GM12878 (cell line): ENCODE data around the gene MAN1B1.

ENCODE experiments used
- EZH2 ChIP-seq: IDR thresholded peaks from 2 replicates; pipeline ENCODE4 v1.6.1; 2012; ENCODE audit warnings: low read depth, mild to moderate bottlenecking, control low read depth, inconsistent platforms, low read length, borderline replicate concordance; ENCODE audit not compliant: control insufficient read depth
- FOXK2 ChIP-seq: fragments of 450-650 bp; IDR thresholded peaks from 2 replicates; pipeline ENCODE4 v1.6.1; 2017; ENCODE audit warnings: mild to moderate bottlenecking, moderate library complexity
- MEF2B ChIP-seq: fragments of 450-650 bp; IDR thresholded peaks from 2 replicates; pipeline ENCODE4 v1.6.1; 2018; ENCODE audit warnings: mild to moderate bottlenecking, moderate library complexity; ENCODE audit not compliant: partially characterized antibody, poor library complexity, severe bottlenecking
- NBN ChIP-seq: fragments of 450-650 bp; IDR thresholded peaks from 2 replicates; pipeline ENCODE4 v1.6.1; 2016
- RAD21 ChIP-seq: IDR thresholded peaks from 2 replicates; pipeline ENCODE4 v1.6.1; 2011; ENCODE audit warnings: mild to moderate bottlenecking, low read depth, low read length, moderate library complexity; ENCODE audit not compliant: insufficient read depth
- SIN3A ChIP-seq: IDR thresholded peaks from 2 replicates; pipeline ENCODE4 v1.6.1; 2012; ENCODE audit warnings: low read depth, low read length, improper control_type of control experiment
- TCF7 ChIP-seq: IDR thresholded peaks from 2 replicates; pipeline ENCODE4 v1.6.1; 2014; ENCODE audit warnings: antibody characterized with exemption, borderline replicate concordance
- YY1 ChIP-seq: IDR thresholded peaks from 2 replicates; pipeline ENCODE4 v1.6.1; 2011; ENCODE audit warnings: low read depth, mild to moderate bottlenecking, low read length
- ZZZ3 ChIP-seq: IDR thresholded peaks from 2 replicates; pipeline ENCODE4 v1.6.1; 2011; ENCODE audit warnings: low read depth; ENCODE audit not compliant: control insufficient read depth, insufficient read length
- TF ChIP-seq, protein P1 (sequence below), 3 experiments: IDR thresholded peaks in 2 of 3; conservative IDR thresholded peaks in 1 of 3; 2 replicates each; pipeline ENCODE4 v1.5.1; 2011; ENCODE audit warnings: low read depth in 3 of 3, low read length in 3 of 3, mild to moderate bottlenecking in 3 of 3, control low read depth in 2 of 3, moderate library complexity in 2 of 3, inconsistent platforms in 1 of 3, mixed read lengths in 1 of 3; ENCODE audit not compliant: control insufficient read depth in 2 of 3, insufficient read depth in 1 of 3; ENCODE audit errors: extremely low read depth in 1 of 3

DNA sequence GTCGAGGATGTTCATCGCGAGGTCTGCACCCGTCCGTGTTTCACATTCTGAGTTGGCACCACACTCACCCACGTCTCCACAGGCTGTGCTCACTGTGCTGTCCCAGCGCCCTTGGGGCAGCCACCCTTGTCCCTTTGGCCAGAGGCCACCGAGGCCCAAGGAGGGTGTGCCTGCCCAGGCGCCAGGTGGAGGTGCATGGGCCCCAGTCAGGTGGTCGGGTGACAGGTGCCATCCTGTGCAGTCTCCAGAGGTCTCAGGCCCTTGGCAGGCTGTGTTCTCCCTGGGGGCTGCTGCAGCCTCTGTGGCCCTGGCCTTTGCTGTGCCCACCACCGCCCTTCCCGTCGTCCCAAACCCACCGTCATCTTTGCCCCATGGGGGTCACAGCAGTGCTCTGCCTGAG, 12.4 kb downstream of the MAN1B1 start:
- no peak for TF ChIP-seq YY1
- TF ChIP-seq NBN, result no peak
- TF ChIP-seq, protein P1, sequence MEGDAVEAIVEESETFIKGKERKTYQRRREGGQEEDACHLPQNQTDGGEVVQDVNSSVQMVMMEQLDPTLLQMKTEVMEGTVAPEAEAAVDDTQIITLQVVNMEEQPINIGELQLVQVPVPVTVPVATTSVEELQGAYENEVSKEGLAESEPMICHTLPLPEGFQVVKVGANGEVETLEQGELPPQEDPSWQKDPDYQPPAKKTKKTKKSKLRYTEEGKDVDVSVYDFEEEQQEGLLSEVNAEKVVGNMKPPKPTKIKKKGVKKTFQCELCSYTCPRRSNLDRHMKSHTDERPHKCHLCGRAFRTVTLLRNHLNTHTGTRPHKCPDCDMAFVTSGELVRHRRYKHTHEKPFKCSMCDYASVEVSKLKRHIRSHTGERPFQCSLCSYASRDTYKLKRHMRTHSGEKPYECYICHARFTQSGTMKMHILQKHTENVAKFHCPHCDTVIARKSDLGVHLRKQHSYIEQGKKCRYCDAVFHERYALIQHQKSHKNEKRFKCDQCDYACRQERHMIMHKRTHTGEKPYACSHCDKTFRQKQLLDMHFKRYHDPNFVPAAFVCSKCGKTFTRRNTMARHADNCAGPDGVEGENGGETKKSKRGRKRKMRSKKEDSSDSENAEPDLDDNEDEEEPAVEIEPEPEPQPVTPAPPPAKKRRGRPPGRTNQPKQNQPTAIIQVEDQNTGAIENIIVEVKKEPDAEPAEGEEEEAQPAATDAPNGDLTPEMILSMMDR (IDR thresholded peaks at IDR 0.05 in 2 of 3, conservative IDR thresholded peaks at IDR 0.05 in 1 of 3; ENCODE audit: control insufficient read depth in 2 of 3, extremely low read depth in 1 of 3, insufficient read depth in 1 of 3, low read depth in 3 of 3, low read length in 3 of 3), result no peak
- no peak for TF ChIP-seq MEF2B
- TF ChIP-seq EZH2, result no peak
- TF ChIP-seq ZZZ3, result no peak
- TF ChIP-seq RAD21, result no peak
- TF ChIP-seq FOXK2, result no peak
- no peak for TF ChIP-seq SIN3A
- TF ChIP-seq TCF7, result no peak
